Spleen (tissue), 7 donors: ENCODE results near the gene PRKCQ.

Experiments
- POLR2A ChIP-seq, 3 donors: fragments of 450-650 bp; IDR thresholded peaks; one replicate each; pipeline ENCODE4 v1.5.1; 2017; ENCODE audit warnings: antibody characterized with exemption in 3 of 3, mild to moderate bottlenecking in 1 of 3
- POLR2AphosphoS5 ChIP-seq, 3 donors: sonication (generic); formaldehyde crosslinking; IDR thresholded peaks; one replicate each; pipeline ENCODE4 v1.5.1; 2017; ENCODE audit warnings: antibody characterized with exemption in 3 of 3
- TF ChIP-seq, protein P1 (sequence below), 11 experiments: fragments of 200-600 bp in 7 of 11; fragments of 450-650 bp in 4 of 11; sonication (generic) in 4 of 11; IDR thresholded peaks in 8 of 11; conservative IDR thresholded peaks in 3 of 11; 1 replicate in 7 of 11; 2 replicates in 4 of 11; pipeline versions ENCODE4 v1.4.0 to v1.8.0; 2016 to 2021; ENCODE audit warnings: antibody characterized with exemption in 11 of 11, inconsistent platforms in 4 of 11, mild to moderate bottlenecking in 1 of 11
- donor health status: DM: no; HTN: no; CAD: no; lungs with moderate emphysema.
- donor health status: DM: no; HTN: no; CAD: no.
- donor health status: DM: no; HTN: no; CAD: no.

DNA sequence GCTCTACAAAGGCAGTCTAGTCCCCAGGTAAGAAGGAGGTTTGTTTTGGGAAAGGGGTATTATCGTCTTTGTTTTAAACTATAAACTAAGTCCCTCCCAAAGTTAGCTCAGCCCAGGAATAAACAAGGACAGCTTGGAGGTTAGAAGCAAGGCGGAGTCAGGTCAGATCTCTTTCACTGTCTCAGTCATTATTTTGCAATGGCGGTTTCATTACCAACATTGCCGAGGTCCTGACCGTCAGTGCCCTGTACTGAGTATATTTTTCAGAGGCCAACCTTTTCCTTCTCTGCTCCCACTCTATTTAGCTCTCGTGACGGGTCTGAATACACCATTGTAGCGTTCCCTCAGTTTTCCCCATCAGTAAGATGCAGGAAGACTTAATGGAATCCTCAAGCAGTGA, 184.5 kb downstream of the PRKCQ start:
- TF ChIP-seq, protein P1, sequence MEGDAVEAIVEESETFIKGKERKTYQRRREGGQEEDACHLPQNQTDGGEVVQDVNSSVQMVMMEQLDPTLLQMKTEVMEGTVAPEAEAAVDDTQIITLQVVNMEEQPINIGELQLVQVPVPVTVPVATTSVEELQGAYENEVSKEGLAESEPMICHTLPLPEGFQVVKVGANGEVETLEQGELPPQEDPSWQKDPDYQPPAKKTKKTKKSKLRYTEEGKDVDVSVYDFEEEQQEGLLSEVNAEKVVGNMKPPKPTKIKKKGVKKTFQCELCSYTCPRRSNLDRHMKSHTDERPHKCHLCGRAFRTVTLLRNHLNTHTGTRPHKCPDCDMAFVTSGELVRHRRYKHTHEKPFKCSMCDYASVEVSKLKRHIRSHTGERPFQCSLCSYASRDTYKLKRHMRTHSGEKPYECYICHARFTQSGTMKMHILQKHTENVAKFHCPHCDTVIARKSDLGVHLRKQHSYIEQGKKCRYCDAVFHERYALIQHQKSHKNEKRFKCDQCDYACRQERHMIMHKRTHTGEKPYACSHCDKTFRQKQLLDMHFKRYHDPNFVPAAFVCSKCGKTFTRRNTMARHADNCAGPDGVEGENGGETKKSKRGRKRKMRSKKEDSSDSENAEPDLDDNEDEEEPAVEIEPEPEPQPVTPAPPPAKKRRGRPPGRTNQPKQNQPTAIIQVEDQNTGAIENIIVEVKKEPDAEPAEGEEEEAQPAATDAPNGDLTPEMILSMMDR (IDR thresholded peaks at IDR 0.05 in 8 of 11, conservative IDR thresholded peaks at IDR 0.05 in 3 of 11) = no peak
- TF ChIP-seq POLR2A (IDR thresholded peaks at IDR 0.05) (no peak), POLR2AphosphoS5 (IDR thresholded peaks at IDR 0.05) (no peak)
